Activated B cell treated with CpG ODN at 0.5 μM for 24 hours (primary cell): ENCODE results near the gene MYO18B. TPM values are rescaled to one million over a fixed set of nuclear protein-coding genes. Genes with fewer than 3 reads are reported as not detected.

Experiments
- ATAC-seq: fragments of 200-7000 bp; cut with Tn5 transposase; one replicate; pipeline ENCODE4 v1.10.0; 2021; ENCODE audit warnings: low read depth, mild to moderate bottlenecking, moderate library complexity
- CTCF ChIA-PET: fragments of 350-600 bp; sonication (Branson Sonifier 250); formaldehyde crosslinking; loops from one replicate; lab custom pipeline; 2021; ENCODE audit warnings: antibody characterized with exemption; lab: Charles Lee
- POLR2A ChIA-PET: fragments of 350-600 bp; sonication (Branson Sonifier 250); formaldehyde crosslinking; loops from one replicate; lab custom pipeline; 2021; ENCODE audit warnings: antibody characterized with exemption; lab: Charles Lee
- DNase-seq: peaks from one replicate; pipeline ENCODE4 v3.0.0; 2022
- H3K27ac Mint-ChIP-seq: one replicate; pipeline ENCODE4 v1.8.0; 2020; ENCODE audit warnings: mixed read lengths
- H3K27me3 Mint-ChIP-seq: one replicate; pipeline ENCODE4 v1.8.0; 2021; ENCODE audit warnings: mixed read lengths
- H3K36me3 Mint-ChIP-seq: one replicate; pipeline ENCODE4 v1.8.0; 2021; ENCODE audit warnings: low read depth, mixed read lengths
- H3K4me1 Mint-ChIP-seq: one replicate; pipeline ENCODE4 v1.8.0; 2021; ENCODE audit warnings: mixed read lengths
- H3K4me3 Mint-ChIP-seq: one replicate; pipeline ENCODE4 v1.8.0; 2020; ENCODE audit warnings: mild to moderate bottlenecking, mixed read lengths
- H3K9me3 Mint-ChIP-seq: one replicate; pipeline ENCODE4 v1.8.0; 2020; ENCODE audit warnings: mixed read lengths
- intact Hi-C: fragments of 100-400 bp; cut with micrococcal nuclease; formaldehyde crosslinking; loops from one replicate; pipeline ENCODE4 v1.15.1; 2024
- total RNA-seq: library from RNA; stranded (reverse); gene quantifications from 2 replicates; pipeline ENCODE4 v1.2.3, GENCODE V29; 2022
- TF ChIP-seq, protein P1 (sequence below): fragments of 200-600 bp; IDR thresholded peaks from one replicate; pipeline ENCODE4 v1.8.0; 2022; ENCODE audit warnings: antibody characterized with exemption, mild to moderate bottlenecking

Gene MYO18B
- total RNA-seq, 1 donor from 2014 or later: 0.27 TPM

DNA sequence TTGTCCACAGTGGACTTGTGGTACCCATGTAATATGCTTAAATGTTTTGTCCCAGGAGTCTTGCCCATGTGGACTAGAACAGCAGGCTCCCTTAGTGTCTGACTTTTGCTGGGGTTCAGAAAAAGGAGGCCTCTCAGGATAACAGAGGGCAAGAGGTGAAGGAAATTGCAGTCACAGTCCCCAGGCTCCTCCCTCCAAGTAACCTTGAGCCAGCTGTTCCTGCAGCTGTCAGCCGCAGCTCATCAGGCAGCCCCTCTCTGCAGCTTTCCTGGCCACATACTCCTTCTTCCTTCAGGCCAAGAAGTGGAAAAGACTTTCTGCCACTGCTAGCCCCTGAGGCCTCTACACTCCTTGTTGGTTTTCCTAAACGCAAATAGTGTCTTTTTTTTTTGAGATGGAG, 6.3 kb upstream of the MYO18B start:
- intact Hi-C loops: no loop called here
- Mint-ChIP-seq H3K27me3 (peaks cover 17% of the 10 kb centered on the region), H3K4me3 (no peak overlapping the region), H3K9me3 (no peaks in the 10 kb centered on the region), H3K27ac (no peak overlapping the region), H3K4me1 (peaks cover 9% of the 10 kb centered on the region), H3K36me3 (no peaks in the 10 kb centered on the region)
- CTCF ChIA-PET: no interaction called here
- TF ChIP-seq, protein P1, sequence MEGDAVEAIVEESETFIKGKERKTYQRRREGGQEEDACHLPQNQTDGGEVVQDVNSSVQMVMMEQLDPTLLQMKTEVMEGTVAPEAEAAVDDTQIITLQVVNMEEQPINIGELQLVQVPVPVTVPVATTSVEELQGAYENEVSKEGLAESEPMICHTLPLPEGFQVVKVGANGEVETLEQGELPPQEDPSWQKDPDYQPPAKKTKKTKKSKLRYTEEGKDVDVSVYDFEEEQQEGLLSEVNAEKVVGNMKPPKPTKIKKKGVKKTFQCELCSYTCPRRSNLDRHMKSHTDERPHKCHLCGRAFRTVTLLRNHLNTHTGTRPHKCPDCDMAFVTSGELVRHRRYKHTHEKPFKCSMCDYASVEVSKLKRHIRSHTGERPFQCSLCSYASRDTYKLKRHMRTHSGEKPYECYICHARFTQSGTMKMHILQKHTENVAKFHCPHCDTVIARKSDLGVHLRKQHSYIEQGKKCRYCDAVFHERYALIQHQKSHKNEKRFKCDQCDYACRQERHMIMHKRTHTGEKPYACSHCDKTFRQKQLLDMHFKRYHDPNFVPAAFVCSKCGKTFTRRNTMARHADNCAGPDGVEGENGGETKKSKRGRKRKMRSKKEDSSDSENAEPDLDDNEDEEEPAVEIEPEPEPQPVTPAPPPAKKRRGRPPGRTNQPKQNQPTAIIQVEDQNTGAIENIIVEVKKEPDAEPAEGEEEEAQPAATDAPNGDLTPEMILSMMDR: no peak
- DNase-seq (no peak), ATAC-seq (no peak)
- POLR2A ChIA-PET: no interaction called here

GRCh38 chr22:25736378-25737011, 5.5 kb upstream of the MYO18B start:
- POLR2A ChIA-PET: interaction anchor here (0.6 kb wide), 1 partner anchor 32 kb away, joined by 3 read pairs; no protein-coding TSS in a partner anchor
- Mint-ChIP-seq H3K36me3 (no peaks in the 10 kb centered on the region), H3K27ac (no peak overlapping the region), H3K27me3 (peaks cover 17% of the 10 kb centered on the region), H3K4me1 (peaks cover 9% of the 10 kb centered on the region), H3K4me3 (no peak overlapping the region), H3K9me3 (no peaks in the 10 kb centered on the region)
- ATAC-seq (no peak), DNase-seq (no peak)
- intact Hi-C loops: no loop called here
- CTCF ChIA-PET: no interaction called here
- TF ChIP-seq, protein P1: no peak

GRCh38 chr22:25739659-25740344, 2.2 kb upstream of the MYO18B start:
- intact Hi-C loops: no loop called here
- no peaks in the 10 kb centered on the region for H3K36me3 Mint-ChIP-seq
- no peaks in the 10 kb centered on the region for H3K9me3 Mint-ChIP-seq
- no peak overlapping the region for H3K27ac Mint-ChIP-seq
- peaks cover 20% of the 10 kb centered on the region for H3K27me3 Mint-ChIP-seq
- ATAC-seq: no peak
- DNase-seq: no peak
- no peak overlapping the region for H3K4me3 Mint-ChIP-seq
- CTCF ChIA-PET: no interaction called here
- H3K4me1 Mint-ChIP-seq: peaks cover 9% of the 10 kb centered on the region
- TF ChIP-seq, protein P1: no peak
- POLR2A ChIA-PET: interaction anchor here (0.6 kb wide), 1 partner anchor 1629 kb away, joined by 3 read pairs; no protein-coding TSS in a partner anchor

- ChIA-PET CTCF (no interaction called here), POLR2A (no interaction called here)
- Mint-ChIP-seq H3K36me3 (no peaks in the 10 kb centered on the region), H3K4me3 (no peak overlapping the region), H3K27ac (no peak overlapping the region), H3K9me3 (no peaks in the 10 kb centered on the region), H3K4me1 (no peaks in the 10 kb centered on the region), H3K27me3 (peaks cover 5% of the 10 kb centered on the region)
- ATAC-seq (no peak), DNase-seq (no peak)
- intact Hi-C loops: no loop called here
- TF ChIP-seq, protein P1: no peak
These were observed 1.1 kb downstream of the MYO18B start for GRCh38 chr22:25742918-25743708.

- Mint-ChIP-seq H3K27ac (no peak overlapping the region), H3K4me3 (no peak overlapping the region), H3K36me3 (no peaks in the 10 kb centered on the region), H3K4me1 (no peaks in the 10 kb centered on the region), H3K27me3 (peaks cover 3% of the 10 kb centered on the region), H3K9me3 (no peaks in the 10 kb centered on the region)
- TF ChIP-seq, protein P1: no peak
- POLR2A ChIA-PET: no interaction called here
- intact Hi-C loops: no loop called here
- no peak for DNase-seq
- no peak for ATAC-seq
- CTCF ChIA-PET: no interaction called here
These were observed 2.7 kb downstream of the MYO18B start for GRCh38 chr22:25744694-25745093.
